DMS53 (cell line): ENCODE data around the gene CYTH2.
A peak's percentile ranks its signal among the peaks of the same experiment; 100 is the strongest.
"Not testable (repeated sequence)": the region's sequence is repeated elsewhere in the genome, so short reads cannot be mapped to it uniquely, and the experiment has no call there.

Source experiments
- DNase-seq: peaks from one replicate; lab custom pipeline; 2025; lab: John Stamatoyannopoulos, UW

Gene CYTH2

DNA sequence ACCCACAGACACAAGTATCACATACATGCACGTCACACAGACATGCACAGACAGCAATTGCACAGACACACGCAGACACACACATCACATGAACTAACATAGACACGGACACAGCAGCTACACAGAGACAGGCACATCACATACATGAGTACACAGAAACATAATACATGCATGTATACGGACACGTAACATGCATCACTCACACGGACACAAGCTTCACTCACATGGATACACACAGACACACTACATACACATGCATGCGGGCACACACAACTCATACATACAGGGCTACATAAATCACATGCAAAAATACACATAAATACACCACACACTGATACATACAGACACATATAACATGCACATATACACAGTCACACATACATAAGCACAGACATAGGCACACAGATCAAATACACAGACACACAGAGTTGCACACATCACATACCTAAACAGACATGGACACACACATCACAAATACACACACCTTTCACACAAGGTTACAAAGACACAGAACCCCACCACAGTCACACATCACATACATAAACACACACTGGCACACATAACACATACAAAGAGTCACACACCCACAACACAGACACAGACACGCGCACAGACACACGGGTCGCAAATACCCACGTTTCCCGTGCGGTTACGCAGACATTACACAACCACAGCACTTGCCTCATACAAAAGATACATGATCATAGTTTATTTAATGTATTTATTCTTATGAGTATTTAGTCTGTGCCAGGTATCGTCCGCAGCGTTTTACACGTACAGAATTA lies 43.5 kb downstream of the CYTH2 start:
- no peak for DNase-seq

DNA sequence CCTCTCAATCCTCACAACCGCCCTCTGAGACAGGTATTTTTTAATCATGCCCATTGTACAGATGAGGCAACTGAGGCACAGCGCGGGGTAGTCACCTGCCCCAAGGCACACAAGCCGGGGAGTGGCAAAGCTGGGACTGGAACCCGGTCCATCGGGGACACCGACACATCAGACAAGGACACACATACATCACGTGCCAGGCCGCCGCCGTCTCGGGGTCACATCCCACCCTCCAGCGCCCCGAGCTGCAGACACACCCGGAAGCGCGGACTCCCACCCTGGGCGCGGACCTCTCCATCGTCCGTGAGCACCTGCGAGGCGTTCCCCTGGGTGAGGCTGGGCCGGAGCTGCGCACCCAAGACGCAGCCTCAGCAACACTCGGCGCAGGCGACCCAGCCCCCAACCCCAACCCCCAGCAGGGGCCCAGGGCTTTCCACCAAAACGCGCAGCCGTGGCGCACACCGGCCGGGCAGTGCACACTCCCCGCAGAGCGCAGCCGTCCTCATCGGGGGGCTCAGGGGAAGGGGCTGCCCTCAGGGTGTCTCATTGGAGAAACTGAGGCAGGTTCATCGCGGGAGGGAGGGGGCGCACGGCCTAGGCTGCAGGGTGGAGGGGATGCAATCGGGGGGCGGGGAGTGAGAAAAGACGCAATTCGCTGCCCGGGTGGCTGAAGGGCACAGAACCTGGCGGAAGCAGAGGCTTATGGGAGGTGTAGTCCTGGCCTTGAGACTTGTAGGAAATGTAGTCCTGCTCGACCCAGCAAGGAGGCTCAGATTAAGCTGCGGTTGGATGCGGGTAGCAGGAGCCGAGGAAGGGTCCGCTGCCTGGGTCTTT lies 44.3 kb downstream of the CYTH2 start:
- peak; percentile 96 for DNase-seq

DNA sequence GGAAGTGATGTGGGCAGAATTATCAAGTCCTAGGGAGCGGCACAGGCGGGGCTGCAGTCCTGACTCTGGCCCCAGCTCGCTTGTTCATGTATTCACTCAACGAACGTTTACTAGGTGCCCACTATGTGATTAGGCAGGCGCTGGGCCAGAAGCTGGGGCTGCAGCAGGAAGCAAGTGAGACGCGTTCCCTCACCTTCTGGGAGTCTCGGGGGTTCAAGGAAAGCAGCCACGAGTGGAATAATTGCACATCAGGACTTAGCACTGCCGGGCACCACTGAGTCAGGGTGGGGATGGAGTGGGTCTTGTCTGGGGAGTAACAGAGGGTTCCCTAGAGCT lies 44.9 kb downstream of the CYTH2 start:
- no peak for DNase-seq

DNA sequence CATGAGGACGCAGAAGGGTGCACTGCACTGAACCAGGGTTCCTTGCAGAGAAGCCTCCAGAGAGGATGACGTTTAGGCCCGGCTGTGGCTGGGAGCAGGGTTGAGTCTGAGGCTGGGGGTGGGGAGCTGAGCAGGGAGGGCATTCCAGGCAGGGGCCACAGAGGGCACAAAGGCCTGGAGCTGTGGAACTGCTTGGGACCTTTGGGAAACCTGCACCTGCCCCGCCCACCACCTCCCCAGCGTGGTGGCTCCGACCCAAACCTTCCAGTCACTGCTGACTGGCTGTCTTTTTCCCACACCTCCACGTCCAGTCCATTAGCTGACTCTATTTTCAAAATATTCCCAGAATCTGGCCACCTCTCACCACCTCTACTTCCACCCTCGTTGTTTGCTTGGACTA lies 47.4 kb downstream of the CYTH2 start:
- no peak for DNase-seq

DNA sequence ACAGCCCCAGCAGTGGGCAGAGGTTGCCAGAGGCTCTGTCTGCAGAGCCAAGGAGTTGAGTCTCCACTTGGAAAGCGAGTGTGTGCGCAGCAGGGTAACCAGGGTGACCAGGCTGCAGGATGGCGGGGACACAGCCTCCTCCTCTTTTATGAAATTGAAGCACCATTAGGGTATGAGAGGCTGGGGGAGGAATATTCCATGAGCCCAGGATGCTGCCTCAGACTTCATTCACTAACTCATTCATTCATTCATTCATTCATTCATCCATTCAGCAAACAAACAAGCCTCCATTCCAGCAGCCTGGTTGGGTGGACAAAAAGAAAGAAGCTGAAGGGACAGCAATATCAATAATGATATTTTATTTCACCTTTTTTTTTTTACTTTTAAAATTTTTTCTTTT lies 49.0 kb downstream of the CYTH2 start:
- peak; percentile 41 for DNase-seq

DNA sequence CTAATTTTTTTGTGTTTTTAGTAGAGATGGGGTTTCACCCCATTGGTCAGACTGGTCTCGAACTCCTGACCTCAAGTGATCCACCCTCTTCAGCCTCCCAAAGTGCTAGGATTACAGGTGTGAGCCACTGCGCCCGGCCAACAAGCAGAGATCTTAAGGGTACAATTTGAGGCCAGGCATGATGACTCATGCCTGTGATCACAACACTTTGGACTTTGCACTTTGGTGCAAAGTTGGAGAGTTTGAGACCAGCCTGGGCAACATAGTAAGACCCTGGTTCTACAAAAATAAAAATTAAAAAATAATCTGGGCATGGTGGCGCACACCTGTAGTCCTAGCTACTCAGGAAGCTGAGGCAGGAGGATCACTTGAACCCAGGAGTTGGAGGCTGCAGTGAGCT lies 50.3 kb downstream of the CYTH2 start:
- not testable (repeated sequence) for DNase-seq

DNA sequence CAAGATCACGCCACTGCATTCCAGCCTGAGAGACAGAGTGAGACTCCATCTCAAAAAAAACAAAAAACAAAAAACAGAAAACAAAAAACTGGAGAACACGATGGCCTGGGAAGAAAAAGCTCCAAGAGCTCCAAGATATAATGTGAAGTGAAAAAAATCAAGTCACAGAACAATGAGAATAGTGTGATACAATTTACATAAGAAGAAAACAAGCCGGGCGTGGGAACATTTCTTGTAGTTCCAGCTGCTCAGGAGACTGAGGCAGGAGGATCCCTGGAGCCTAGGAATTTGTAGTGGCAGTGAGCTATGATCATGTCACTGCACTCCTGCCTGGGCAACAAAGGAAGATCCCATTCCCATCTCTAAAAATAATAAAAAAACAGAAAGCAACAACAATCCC lies 51.0 kb downstream of the CYTH2 start:
- no peak for DNase-seq

DNA sequence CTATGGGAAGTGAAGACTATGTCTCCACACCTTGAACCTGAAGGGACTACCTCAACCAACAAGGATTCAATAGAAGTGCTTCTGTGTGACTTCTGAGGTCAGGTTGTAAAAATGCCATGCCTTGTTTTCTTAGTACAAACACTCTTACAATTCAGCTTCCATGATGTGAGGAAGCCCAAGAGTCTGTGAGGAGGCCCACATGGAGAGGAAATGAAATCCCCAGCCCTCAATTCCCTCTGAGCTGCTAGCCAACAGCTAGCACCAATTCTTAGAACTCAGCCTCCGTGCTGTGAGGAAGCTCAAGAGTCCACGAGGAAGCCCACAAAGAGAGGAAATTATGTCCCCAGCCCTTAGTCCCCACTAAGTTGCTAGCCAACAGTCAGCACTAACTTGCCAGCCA lies 55.1 kb downstream of the CYTH2 start:
- DNase-seq = no peak

DNA sequence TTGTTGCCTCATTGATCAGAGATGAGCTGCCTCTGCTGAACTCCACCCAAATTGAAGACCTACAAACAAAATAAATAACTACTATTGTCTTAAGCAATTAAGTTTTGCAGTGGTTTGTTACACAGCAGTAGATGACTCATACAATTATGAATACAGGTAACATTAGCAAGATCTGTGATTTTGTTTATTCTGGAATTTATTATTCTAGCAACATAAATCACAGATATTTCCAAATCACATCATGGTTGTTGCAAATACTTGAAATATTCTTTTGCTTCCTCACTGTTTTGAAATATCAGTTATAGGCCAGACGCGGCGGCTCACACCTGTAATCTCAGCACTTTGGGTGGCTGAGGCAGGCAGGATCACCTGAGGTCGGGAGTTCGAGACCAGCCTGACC lies 55.6 kb downstream of the CYTH2 start:
- DNase-seq = no peak

DNA sequence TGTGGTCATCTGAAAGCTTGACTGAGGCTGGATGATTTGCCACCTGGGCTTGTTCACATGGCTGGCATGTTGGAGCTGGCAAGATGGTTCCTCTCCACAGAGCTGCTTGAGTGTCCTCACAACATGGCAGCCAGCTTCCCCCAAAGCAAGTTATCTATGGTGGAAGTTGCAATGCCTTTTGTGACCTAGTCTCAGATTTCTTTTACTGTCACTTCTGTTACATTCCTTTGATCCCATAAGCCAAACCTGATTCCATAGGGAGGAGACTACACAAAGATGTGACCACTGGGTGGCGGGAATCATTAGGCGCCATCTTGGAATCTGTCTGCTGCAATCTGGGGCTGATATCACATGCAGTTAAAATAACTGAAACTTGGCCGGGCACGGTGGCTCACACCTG lies 60.0 kb downstream of the CYTH2 start:
- no peak for DNase-seq

DNA sequence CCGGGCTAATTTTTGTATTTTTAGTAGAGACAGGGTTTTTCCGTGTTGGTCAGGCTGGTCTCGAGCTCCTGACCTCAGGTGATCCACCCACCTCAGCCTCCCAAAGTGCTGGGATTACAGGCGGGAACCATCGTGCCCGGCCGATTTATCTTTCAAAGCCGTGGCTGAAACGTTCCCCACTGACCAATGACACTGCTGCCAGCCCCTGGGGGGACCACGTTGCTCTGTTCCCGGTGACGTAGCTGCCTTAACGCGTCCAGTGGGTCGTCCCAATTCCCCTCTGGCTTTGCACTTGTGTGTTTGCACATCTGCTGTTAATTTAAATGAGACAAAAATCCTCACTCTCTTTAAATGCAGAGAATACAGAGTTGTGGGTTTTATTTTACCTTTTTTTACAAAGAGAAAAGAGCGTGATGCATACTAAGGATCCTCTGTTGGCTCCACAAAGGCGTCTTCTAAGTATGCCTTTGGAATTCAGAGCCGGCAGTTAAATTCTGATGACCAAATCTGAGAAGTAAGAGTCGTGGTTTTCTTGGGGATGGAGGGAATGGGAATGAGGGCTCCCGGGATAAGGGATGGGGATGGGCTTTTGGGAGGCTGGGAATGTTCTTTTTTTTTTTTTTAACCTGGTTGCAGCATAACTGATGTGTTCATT lies 61.0 kb downstream of the CYTH2 start:
- no peak for DNase-seq

DNA sequence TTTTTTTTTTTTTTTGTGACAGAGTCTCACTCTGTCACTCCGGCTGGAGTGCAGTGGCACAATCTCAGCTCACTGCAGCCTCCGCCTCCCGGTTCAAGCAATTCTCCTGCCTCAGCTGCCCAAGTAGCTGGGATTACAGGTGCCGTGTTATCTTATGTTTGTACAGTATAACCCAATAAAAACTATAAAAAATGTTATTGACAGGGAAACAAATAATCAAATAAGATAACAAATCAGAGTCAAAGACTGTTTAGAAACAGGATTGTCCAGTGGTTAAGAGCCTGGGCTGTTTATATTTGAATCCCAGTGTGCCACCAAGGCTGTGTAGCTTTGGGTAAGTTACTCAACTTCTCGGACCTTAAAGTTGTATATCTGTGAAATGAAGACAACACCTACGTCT lies 61.6 kb downstream of the CYTH2 start:
- DNase-seq = no peak
